Activated T-helper 1 cell treated with anti-CD3 and anti-CD28 coated beads, Interleukin-12 subunit alpha, Interleukin-12 subunit beta, Interleukin-2, Interleukin-4 antibody, amounts not matched to agents 30 ng/mL and 10 ng/mL and 1 ng/mL, durations not matched to agents 14 hours and 24 hours and 36 hours (primary cell): ENCODE measurements around the gene SLC24A3. TPM values are rescaled to one million over a fixed set of nuclear protein-coding genes. Genes with fewer than 3 reads are reported as not detected.

ENCODE experiments used
- DNase-seq: peaks from one replicate; pipeline ENCODE4 v3.0.0; 2021; ENCODE audit warnings: low spot score
- H3K27ac Mint-ChIP-seq: one replicate; pipeline ENCODE4 v1.8.0; 2021; ENCODE audit warnings: mild to moderate bottlenecking, mixed read lengths
- H3K27me3 Mint-ChIP-seq: one replicate; pipeline ENCODE4 v1.8.0; 2022; ENCODE audit warnings: mild to moderate bottlenecking, moderate library complexity, mixed read lengths; ENCODE audit not compliant: insufficient read depth
- H3K36me3 Mint-ChIP-seq: one replicate; pipeline ENCODE4 v1.8.0; 2021; ENCODE audit warnings: low read depth, mixed read lengths
- H3K4me1 Mint-ChIP-seq: one replicate; pipeline ENCODE4 v1.8.0; 2021; ENCODE audit warnings: low read depth, mixed read lengths
- H3K4me3 Mint-ChIP-seq: one replicate; pipeline ENCODE4 v1.8.0; 2021; ENCODE audit warnings: mild to moderate bottlenecking, moderate library complexity, mixed read lengths
- H3K9me3 Mint-ChIP-seq: one replicate; pipeline ENCODE4 v1.8.0; 2021; ENCODE audit warnings: mixed read lengths
- intact Hi-C: fragments of 100-400 bp; cut with micrococcal nuclease; formaldehyde crosslinking; loops from one replicate; pipeline ENCODE4 v1.15.1; 2024
- total RNA-seq: library from RNA; stranded (reverse); gene quantifications from 2 replicates; pipeline ENCODE4 v1.2.3, GENCODE V29; 2022

The SLC24A3 gene
- total RNA-seq, 1 donor from 2014 or later, result not detected

DNA sequence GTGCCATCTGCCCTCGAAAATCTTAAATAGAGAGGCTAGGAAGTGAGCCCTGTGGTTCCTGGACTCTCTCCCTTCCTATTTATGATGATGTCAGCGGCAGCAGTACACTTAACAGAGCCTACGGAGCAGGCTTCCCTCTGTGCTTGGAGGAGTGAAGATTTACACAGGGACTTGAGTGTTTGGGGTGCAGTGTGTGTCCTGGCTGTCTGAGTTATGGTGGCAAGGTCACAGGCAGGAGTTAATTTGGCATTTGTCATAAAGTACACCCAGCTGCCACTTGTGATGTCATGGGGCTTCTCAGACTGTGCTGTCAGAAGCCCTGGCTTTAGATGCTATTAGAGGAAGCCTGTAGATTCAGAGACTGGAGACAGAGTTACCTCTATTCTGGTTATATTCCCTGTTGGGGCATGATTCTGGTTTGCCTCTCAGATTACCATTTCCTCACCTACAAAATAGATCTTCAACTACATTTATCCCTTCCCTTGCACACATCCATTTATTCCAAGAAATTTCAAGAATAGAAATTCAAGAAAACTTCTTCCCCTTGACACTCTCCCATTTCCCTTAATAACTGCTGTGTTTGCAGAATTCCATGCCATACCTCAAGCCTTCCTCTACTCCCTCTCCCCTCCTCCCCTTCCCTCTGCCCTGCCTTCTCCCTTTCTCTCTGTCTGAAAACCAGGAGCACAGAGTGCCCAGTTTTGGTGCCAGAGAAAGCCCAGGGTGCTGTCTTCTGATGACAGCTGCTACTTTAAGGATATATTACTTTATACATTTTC, 72.1 kb downstream of the SLC24A3 start:
- no peak for DNase-seq
- intact Hi-C loops, result no loop called here
- no peaks in the 10 kb centered on the region for H3K27me3 Mint-ChIP-seq
- no peak overlapping the region for H3K4me3 Mint-ChIP-seq
- H3K4me1 Mint-ChIP-seq, result no peaks in the 10 kb centered on the region
- H3K36me3 Mint-ChIP-seq, result no peaks in the 10 kb centered on the region
- no peaks in the 10 kb centered on the region for H3K9me3 Mint-ChIP-seq
- H3K27ac Mint-ChIP-seq, result no peak overlapping the region

DNA sequence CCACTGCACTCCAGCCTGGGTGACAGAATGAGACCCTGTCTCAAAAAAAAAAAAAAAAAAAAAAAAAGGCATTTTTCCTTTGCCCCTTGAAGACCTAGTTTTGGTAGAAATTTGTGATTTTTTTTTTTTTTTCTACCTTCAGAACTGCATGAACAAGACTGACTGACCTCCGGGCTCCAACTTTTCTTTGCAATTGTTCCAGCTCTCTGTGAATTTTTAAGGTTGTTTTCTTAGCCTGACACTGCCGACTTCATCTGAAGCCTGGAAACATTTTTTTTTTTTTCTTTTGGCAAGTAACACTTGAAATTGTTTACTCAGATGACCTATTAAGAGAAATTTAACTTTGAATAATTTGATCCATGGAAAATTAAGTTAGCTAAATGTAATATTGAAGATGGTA, 73.0 kb downstream of the SLC24A3 start:
- intact Hi-C loops, result no loop called here
- H3K27me3 Mint-ChIP-seq, result no peaks in the 10 kb centered on the region

DNA sequence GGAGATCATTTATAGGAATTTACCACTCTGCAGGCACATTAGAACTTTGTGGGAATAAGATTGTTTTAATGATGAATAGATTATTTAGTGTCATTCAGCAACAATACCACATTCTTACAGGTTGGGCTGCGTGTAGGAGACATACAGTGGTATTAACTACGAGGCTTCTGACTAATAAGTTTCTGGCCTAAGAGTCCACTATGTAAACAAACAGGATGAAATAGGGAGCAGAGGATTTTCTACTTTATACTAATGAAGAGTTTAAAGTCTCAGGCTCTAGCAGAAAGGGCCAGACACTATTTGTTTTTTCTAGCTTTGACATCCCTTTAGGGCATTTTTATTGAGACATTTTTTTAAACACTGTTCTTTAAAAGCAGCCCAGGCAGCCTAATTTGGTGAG, 75.6 kb downstream of the SLC24A3 start:
- Mint-ChIP-seq H3K36me3 (no peaks in the 10 kb centered on the region), H3K4me3 (no peak overlapping the region), H3K9me3 (no peaks in the 10 kb centered on the region), H3K27me3 (no peaks in the 10 kb centered on the region), H3K4me1 (no peaks in the 10 kb centered on the region), H3K27ac (no peak overlapping the region)
- intact Hi-C loops, result no loop called here
- DNase-seq, result no peak

More for the DNA sequence above, 73.0 kb downstream of the SLC24A3 start:
- Mint-ChIP-seq H3K4me1 (no peaks in the 10 kb centered on the region), H3K4me3 (no peak overlapping the region), H3K9me3 (no peaks in the 10 kb centered on the region), H3K27ac (no peak overlapping the region), H3K36me3 (no peaks in the 10 kb centered on the region)
- no peak for DNase-seq

DNA sequence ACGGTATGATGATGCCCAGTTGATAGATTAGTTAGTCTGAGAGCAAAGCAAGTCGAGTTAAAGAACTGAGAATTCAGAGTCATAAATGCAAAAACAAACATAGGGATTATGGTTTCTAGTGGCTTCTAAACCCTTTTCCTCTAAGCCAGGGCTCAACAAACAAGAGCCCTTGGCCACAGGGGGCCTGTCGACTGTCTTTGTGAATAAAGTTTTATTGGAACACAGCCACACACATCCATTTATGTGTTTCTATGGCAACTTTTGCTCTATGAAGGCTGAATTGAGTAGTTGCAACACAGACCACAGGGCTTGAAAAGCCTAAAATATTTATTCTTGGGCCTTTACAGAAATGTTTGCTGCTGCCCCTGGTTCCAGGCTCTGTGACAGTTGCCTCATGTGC, 76.2 kb downstream of the SLC24A3 start:
- Mint-ChIP-seq H3K27ac (no peak overlapping the region), H3K36me3 (no peaks in the 10 kb centered on the region), H3K27me3 (no peaks in the 10 kb centered on the region), H3K4me3 (no peak overlapping the region), H3K4me1 (no peaks in the 10 kb centered on the region), H3K9me3 (no peaks in the 10 kb centered on the region)
- intact Hi-C loops, result no loop called here
- no peak for DNase-seq

DNA sequence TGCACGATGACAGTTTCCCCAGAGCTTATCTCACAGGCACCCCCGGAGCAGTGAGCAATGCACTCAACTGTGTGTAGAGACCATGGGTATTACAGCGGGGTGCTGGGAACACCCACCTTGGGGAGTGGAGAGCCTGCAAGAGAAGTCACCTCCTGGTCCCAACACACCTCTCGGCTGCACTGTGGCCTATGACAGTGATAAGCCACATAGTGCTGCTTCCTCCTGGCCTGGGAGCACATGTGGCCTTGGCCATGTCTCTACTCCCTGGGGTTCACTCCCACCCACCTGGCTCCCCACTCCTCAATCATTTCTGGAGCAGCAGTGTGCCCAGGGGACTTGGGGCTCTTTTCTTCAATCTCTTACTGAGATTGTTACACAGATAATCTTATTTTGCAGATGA, 77.0 kb downstream of the SLC24A3 start:
- H3K27me3 Mint-ChIP-seq, result no peaks in the 10 kb centered on the region
- H3K9me3 Mint-ChIP-seq, result no peaks in the 10 kb centered on the region
- no peak overlapping the region for H3K27ac Mint-ChIP-seq
- DNase-seq, result no peak
- no peaks in the 10 kb centered on the region for H3K36me3 Mint-ChIP-seq
- intact Hi-C loops, result no loop called here
- no peak overlapping the region for H3K4me3 Mint-ChIP-seq
- no peaks in the 10 kb centered on the region for H3K4me1 Mint-ChIP-seq

DNA sequence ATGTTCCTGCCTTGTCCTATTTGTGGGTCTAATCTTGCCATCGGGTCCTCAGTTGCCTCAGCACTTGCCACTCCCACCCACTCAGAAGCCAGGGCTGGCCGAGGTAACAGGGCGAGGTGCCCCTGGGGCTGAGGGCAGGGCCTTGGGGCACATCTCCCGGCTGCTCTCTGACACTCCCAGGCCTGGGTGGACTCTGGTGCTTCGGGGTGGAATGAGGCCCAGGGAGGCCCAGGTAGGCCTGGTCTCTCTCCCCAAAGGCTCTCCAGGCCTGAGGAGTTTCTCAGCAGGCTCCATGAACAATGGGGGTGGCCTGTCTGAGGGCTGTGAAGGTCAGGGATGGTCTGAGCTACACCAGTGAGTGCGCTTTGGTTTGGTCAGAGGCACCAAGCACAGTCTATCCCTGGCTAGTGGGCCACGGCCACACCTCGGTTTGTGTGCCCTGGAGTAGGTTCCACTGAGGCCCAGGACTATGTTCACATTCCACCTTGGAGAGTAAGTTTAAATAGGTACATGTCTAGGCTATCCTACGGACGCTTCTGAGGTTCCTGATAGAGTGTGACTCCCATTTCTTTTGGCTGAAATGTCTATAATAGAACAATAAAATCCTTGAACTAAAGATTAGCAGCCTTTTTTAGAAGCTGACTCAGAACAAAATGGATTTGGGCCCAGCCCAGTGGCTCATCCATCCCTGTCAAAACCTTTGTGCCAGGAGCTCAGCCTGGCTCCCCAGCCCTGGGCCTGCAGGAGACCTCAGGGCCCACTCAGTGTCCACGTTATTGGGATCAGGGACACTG, 78.8 kb downstream of the SLC24A3 start:
- intact Hi-C loops, result no loop called here
- Mint-ChIP-seq H3K9me3 (no peaks in the 10 kb centered on the region), H3K4me3 (no peak overlapping the region)

DNA sequence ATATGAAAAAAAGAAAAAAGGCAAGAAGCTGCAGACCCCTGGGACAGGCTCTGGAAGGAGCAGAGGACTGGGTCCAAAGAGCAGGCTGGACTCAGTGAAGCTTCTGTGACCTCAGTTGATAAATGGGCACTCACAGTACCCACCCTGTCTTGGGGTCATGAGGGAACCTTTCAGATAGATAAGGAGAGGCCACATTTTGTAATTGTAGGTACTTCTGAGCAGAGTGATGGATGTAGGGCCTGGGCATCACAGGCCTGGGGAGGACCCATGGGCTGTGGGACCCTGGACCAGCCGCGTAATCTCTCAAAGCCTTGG, 79.3 kb downstream of the SLC24A3 start:
- no peaks in the 10 kb centered on the region for H3K4me1 Mint-ChIP-seq
- H3K27me3 Mint-ChIP-seq, result no peaks in the 10 kb centered on the region
- H3K9me3 Mint-ChIP-seq, result no peaks in the 10 kb centered on the region
- H3K27ac Mint-ChIP-seq, result no peak overlapping the region
- no peaks in the 10 kb centered on the region for H3K36me3 Mint-ChIP-seq
- intact Hi-C loops, result no loop called here
- no peak overlapping the region for H3K4me3 Mint-ChIP-seq
- DNase-seq, result no peak

More for the DNA sequence above, 78.8 kb downstream of the SLC24A3 start:
- H3K36me3 Mint-ChIP-seq, result no peaks in the 10 kb centered on the region
- no peaks in the 10 kb centered on the region for H3K27me3 Mint-ChIP-seq
- no peak overlapping the region for H3K27ac Mint-ChIP-seq
- no peaks in the 10 kb centered on the region for H3K4me1 Mint-ChIP-seq
- no peak for DNase-seq

DNA sequence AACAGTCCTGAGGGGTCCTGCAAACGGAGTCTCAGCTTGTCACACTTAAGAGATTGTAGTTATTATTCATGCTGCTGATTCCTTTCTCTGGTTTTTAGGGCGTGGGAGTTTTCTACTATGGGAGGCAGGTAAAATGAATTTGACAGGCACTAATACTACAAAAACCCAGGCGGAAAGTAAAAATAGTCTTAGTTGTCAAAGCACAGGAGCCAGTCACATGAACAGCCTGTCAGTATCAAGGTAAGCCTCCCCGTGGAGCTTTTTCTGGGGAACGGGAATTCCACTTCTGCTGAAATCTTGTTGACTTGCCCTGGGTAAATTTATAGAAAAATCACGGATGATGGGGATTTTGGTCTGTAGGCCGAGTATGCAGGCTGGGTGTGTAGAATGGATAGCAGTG, 79.8 kb downstream of the SLC24A3 start:
- no peak overlapping the region for H3K27ac Mint-ChIP-seq
- H3K36me3 Mint-ChIP-seq, result no peaks in the 10 kb centered on the region
- intact Hi-C loops, result no loop called here
- DNase-seq, result no peak
- no peaks in the 10 kb centered on the region for H3K4me1 Mint-ChIP-seq
- no peaks in the 10 kb centered on the region for H3K9me3 Mint-ChIP-seq
- H3K4me3 Mint-ChIP-seq, result no peak overlapping the region
- no peaks in the 10 kb centered on the region for H3K27me3 Mint-ChIP-seq

DNA sequence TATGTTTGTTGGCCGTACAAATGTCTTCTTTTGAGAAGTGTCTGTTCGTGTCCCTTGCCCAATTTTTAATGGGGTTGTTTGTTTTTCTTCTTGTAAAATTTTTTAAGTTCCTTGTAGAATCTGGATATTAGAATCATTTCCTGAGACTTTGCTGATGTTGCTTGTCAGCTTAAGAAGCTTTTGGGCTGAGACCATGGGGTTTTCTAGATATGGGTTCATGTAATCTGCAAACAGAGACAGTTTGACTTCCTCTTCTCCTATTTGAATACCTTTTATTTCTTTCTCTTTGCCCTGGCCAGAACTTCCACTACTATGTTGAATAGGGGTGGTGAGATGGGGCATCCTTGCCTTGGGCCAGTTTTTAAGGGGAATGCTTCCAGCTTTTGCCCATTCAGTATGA, 82.6 kb downstream of the SLC24A3 start:
- peaks cover 4% of the 10 kb centered on the region for H3K9me3 Mint-ChIP-seq
- no peak overlapping the region for H3K27ac Mint-ChIP-seq
- no peak overlapping the region for H3K4me3 Mint-ChIP-seq
- intact Hi-C loops, result no loop called here
- no peaks in the 10 kb centered on the region for H3K36me3 Mint-ChIP-seq
- DNase-seq, result no peak
- H3K27me3 Mint-ChIP-seq, result no peaks in the 10 kb centered on the region
- no peaks in the 10 kb centered on the region for H3K4me1 Mint-ChIP-seq

DNA sequence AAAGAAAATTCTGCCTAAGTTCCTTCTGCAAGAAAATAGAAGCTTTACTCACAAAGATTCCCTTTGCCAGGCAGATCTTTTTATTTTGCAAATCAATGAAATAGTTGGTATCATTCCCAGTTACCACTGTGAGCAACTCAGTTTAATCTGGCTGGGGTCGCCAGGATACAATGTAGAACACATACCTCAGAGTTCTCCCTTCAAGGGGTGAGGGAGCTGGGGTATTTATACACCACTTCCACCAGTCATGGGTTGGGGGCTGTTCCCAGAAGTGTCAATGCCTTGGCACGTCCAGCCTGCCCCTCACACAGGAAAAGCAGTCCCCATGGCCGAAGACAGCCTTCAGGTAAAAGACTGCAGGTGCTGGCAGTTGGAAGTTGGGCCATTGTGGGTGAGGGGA, 86.2 kb downstream of the SLC24A3 start:
- Mint-ChIP-seq H3K4me1 (no peaks in the 10 kb centered on the region), H3K27me3 (no peaks in the 10 kb centered on the region), H3K4me3 (no peak overlapping the region), H3K9me3 (peaks cover 4% of the 10 kb centered on the region), H3K36me3 (no peaks in the 10 kb centered on the region), H3K27ac (no peak overlapping the region)
- no peak for DNase-seq
- intact Hi-C loops, result no loop called here

DNA sequence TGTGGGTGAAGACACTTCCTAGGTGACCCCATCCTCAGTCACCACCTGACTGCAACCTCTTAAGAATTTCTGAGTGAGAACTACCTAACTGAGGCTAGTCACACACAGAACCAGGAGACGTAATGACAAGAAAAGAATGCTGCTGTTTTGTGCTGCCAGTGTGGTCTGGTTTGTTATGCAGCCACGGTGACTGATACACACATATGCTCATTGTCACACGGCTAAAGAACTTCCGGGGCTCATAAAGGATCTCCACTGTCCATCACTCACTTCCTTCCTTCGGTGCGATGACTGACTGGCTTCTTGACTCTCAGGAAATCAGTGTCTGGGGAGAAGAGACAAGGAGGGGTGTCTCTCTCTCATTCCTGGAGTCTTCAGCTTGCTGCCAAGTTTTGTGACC, 88.0 kb downstream of the SLC24A3 start:
- Mint-ChIP-seq H3K4me3 (no peak overlapping the region), H3K27ac (no peak overlapping the region), H3K27me3 (no peaks in the 10 kb centered on the region), H3K36me3 (no peaks in the 10 kb centered on the region), H3K9me3 (peaks cover 4% of the 10 kb centered on the region), H3K4me1 (no peaks in the 10 kb centered on the region)
- DNase-seq, result no peak
- intact Hi-C loops, result no loop called here

DNA sequence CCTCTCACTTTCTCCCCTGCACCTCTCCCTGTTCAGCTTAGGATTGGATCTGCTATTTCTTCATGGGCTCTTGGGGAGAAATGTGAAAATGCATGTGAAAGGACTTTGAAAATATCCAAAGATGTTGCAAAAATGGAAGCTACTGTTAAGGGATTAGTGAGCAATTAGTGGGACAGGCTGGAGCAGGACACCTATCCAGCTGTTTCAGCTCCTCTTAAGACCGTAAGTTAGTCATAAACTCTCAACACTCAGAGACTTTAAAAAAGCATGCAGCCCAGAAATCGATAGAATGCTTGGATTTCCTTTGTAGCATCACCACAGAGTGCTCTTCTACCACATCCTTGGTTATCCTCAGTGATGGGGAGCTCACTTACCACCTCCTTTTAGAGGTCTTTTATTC, 88.7 kb downstream of the SLC24A3 start:
- Mint-ChIP-seq H3K4me1 (no peaks in the 10 kb centered on the region), H3K4me3 (no peak overlapping the region), H3K27me3 (no peaks in the 10 kb centered on the region), H3K9me3 (peaks cover 4% of the 10 kb centered on the region), H3K27ac (no peak overlapping the region), H3K36me3 (no peaks in the 10 kb centered on the region)
- no peak for DNase-seq
- intact Hi-C loops, result no loop called here

DNA sequence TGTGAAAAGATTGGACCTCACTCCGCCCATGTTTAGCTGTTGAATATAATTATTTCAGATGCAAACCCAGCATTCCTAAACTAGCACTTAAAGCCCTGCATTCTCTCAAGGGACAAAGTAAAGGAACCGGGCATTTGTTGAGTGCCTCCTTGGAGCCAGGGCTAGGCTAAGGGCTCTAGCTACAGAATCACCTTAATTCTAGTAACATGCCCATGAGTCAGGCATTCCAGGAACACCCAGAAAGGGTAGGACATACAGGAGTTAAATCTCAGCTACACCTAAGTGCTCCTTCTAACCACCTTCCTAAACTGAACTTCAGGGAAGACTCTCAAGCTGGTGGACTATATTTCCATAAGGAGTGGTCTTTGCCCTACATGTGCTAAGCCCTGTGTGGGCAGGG, 89.4 kb downstream of the SLC24A3 start:
- intact Hi-C loops, result no loop called here
- H3K27ac Mint-ChIP-seq, result no peak overlapping the region
- no peaks in the 10 kb centered on the region for H3K36me3 Mint-ChIP-seq
- H3K9me3 Mint-ChIP-seq, result peaks cover 4% of the 10 kb centered on the region
- H3K27me3 Mint-ChIP-seq, result no peaks in the 10 kb centered on the region
- no peak for DNase-seq
- no peak overlapping the region for H3K4me3 Mint-ChIP-seq
- H3K4me1 Mint-ChIP-seq, result no peaks in the 10 kb centered on the region
